Esophagus squamous epithelium (tissue), 5 donors: ENCODE data around the gene INTU. TPM values are rescaled to one million over a fixed set of nuclear protein-coding genes. Genes with fewer than 3 reads are reported as not detected.

Source experiments
- DNase-seq: peaks from one replicate; lab custom pipeline; 2025; lab: John Stamatoyannopoulos, UW
- H3K27ac ChIP-seq, 4 donors: fragments of 200-600 bp; sonication (generic); one replicate each; pipeline ENCODE4 v1.5.1; 2016 to 2019; ENCODE audit warnings: mild to moderate bottlenecking in 1 of 4
- H3K27me3 ChIP-seq, 4 donors: fragments of 200-600 bp; sonication (generic); 1 replicate in 3 of 4; 2 replicates in 1 of 4; pipeline versions ENCODE4 v1.5.1 to v1.6.0; 2017 to 2021; ENCODE audit warnings: antibody characterized with exemption in 1 of 4
- H3K36me3 ChIP-seq, 3 donors: fragments of 200-600 bp; sonication (generic); one replicate each; pipeline ENCODE4 v1.5.1; 2016 to 2019
- H3K4me1 ChIP-seq, 3 donors: fragments of 200-600 bp; sonication (generic); one replicate each; pipeline ENCODE4 v1.5.1; 2017 to 2019
- H3K4me3 ChIP-seq, 4 donors: fragments of 200-600 bp; sonication (generic); 1 replicate in 3 of 4; 2 replicates in 1 of 4; pipeline ENCODE4 v1.5.1; 2016 to 2019; ENCODE audit warnings: mild to moderate bottlenecking in 2 of 4, moderate library complexity in 1 of 4
- H3K9me3 ChIP-seq, 3 donors: fragments of 200-600 bp; sonication (generic); one replicate each; pipeline ENCODE4 v1.5.1; 2016 to 2019
- CTCF ChIP-seq, 6 experiments: fragments of 450-650 bp in 4 of 6; fragments of 200-600 bp in 2 of 6; sonication (generic) in 2 of 6; IDR thresholded peaks; one replicate each; pipeline ENCODE4 v1.5.1; 2016 to 2019; ENCODE audit warnings: antibody characterized with exemption in 6 of 6, mild to moderate bottlenecking in 4 of 6, moderate library complexity in 4 of 6
- POLR2A ChIP-seq, 4 donors: fragments of 450-650 bp; IDR thresholded peaks; one replicate each; pipeline ENCODE4 v1.6.1; 2017; ENCODE audit warnings: antibody characterized with exemption in 4 of 4, mild to moderate bottlenecking in 4 of 4, moderate library complexity in 3 of 4
- WGBS, 2 donors: methylation state at CpG; one replicate each; pipeline ENCODE4 v1.1.5; 2018; 5-methylcytosine and 5-hydroxymethylcytosine counted together
- intact Hi-C: fragments of 100-400 bp; cut with DNase I; formaldehyde crosslinking; loops from one replicate; pipeline ENCODE4 v1.15.0; 2022
- total RNA-seq, 4 donors: library from RNA; depleted of rRNA; stranded (reverse); fragments of >200 nt; gene quantifications; one replicate each; pipeline ENCODE4 v1.1.0, GENCODE V29; 2016
- donor health status: DM: yes; HTN: yes; CAD: no.

Gene INTU
- total RNA-seq, 4 donors from 2014 or later, result 4.3 to 11.4 (median 6.1) TPM

GRCh38 chr4:127708985-127709384 lies 76.2 kb downstream of the INTU start:
- TF ChIP-seq POLR2A (IDR thresholded peaks at IDR 0.05) (no peak), CTCF (IDR thresholded peaks at IDR 0.05) (no peak)
- Histone ChIP-seq H3K36me3 (peaks cover 0 to 29% (median 0%) of the 10 kb centered on the region in 3 donors), H3K4me3 (no peak overlapping the region), H3K4me1 (peaks cover 0 to 24% (median 0%) of the 10 kb centered on the region in 3 donors), H3K9me3 (no peaks in the 10 kb centered on the region), H3K27ac (peak overlapping the region; percentile 50 to 87 (median 75)), H3K27me3 (no peaks in the 10 kb centered on the region)
- peak; percentile 1 for DNase-seq
- intact Hi-C loops, result no loop called here
- 14 to 22% methylated on average over 5 of the region's 5 CpGs for WGBS, 2 donors

- Histone ChIP-seq H3K9me3 (no peaks in the 10 kb centered on the region), H3K36me3 (peaks cover 0 to 27% (median 0%) of the 10 kb centered on the region in 3 donors), H3K27ac (peak overlapping the region; percentile 50 to 87 (median 75)), H3K4me3 (no peak overlapping the region), H3K27me3 (no peaks in the 10 kb centered on the region), H3K4me1 (peaks cover 0 to 24% (median 0%) of the 10 kb centered on the region in 3 donors)
- WGBS, 2 donors, result 26% methylated on average over 3 of the region's 3 CpGs
- no peak for DNase-seq
- TF ChIP-seq POLR2A (IDR thresholded peaks at IDR 0.05), result no peak
- TF ChIP-seq CTCF (IDR thresholded peaks at IDR 0.05), result no peak
- intact Hi-C loops, result no loop called here
Measured at GRCh38 chr4:127709456-127709855, 76.7 kb downstream of the INTU start.

- no peaks in the 10 kb centered on the region for H3K4me1 ChIP-seq
- H3K27me3 ChIP-seq, result no peaks in the 10 kb centered on the region
- H3K36me3 ChIP-seq, result no peaks in the 10 kb centered on the region
- intact Hi-C loops, result loop anchor here (5.0 kb wide), 1 partner anchor 123 kb away; no protein-coding TSS in a partner anchor
- H3K4me3 ChIP-seq, result no peak within 1 kb of the TSS
- H3K9me3 ChIP-seq, result no peaks in the 10 kb centered on the region
- H3K27ac ChIP-seq, result no peak within 1 kb of the TSS
- TF ChIP-seq POLR2A (IDR thresholded peaks at IDR 0.05) (no peak), CTCF (IDR thresholded peaks at IDR 0.05) (no peak)
- WGBS, 2 donors, result 96 to 97% methylated on average over 42 to 44 of the region's 64 CpGs
- DNase-seq, result no peak
Measured at GRCh38 chr4:127730142-127730913, 97.6 kb downstream of the INTU start, which contains the start of gene SLC25A31. TSS of gene SLC25A31 (plus strand) at chr4:127730400. CDS start at chr4:127730546, 146 bp downstream.

GRCh38 chr4:127731406-127731805 lies 98.6 kb downstream of the INTU start:
- Histone ChIP-seq H3K9me3 (no peaks in the 10 kb centered on the region), H3K4me3 (no peak overlapping the region), H3K4me1 (no peaks in the 10 kb centered on the region), H3K27ac (no peak overlapping the region), H3K27me3 (no peaks in the 10 kb centered on the region), H3K36me3 (no peaks in the 10 kb centered on the region)
- TF ChIP-seq POLR2A (IDR thresholded peaks at IDR 0.05) (no peak), CTCF (IDR thresholded peaks at IDR 0.05) (no peak)
- WGBS, 2 donors, result 92% methylated on average over 18 to 19 of the region's 19 CpGs
- intact Hi-C loops, result loop anchor here (5.0 kb wide), 1 partner anchor 124 kb away; no protein-coding TSS in a partner anchor
- DNase-seq, result no peak
